Thyroid gland (tissue), 4 donors: ENCODE results near the gene POGZ. TPM values are rescaled to one million over a fixed set of nuclear protein-coding genes. Genes with fewer than 3 reads are reported as not detected.
A peak's percentile ranks its signal among the peaks of the same experiment; 100 is the strongest.

Experiments used
- DNase-seq, 2 donors: peaks; one replicate each; pipeline ENCODE4 v3.0.0-alpha.2; 2019
- H3K27ac ChIP-seq, 3 donors: fragments of 200-600 bp; sonication (generic); 1 replicate in 2 of 3; 2 replicates in 1 of 3; pipeline ENCODE4 v1.5.1; 2016 to 2019; ENCODE audit warnings: mild to moderate bottlenecking in 1 of 3, moderate library complexity in 1 of 3
- H3K27me3 ChIP-seq: fragments of 200-600 bp; sonication (generic); one replicate; pipeline ENCODE4 v1.5.1; 2019
- H3K36me3 ChIP-seq, 2 donors: fragments of 200-600 bp; sonication (generic); one replicate each; pipeline ENCODE4 v1.5.1; 2016 to 2019
- H3K4me1 ChIP-seq, 2 donors: fragments of 200-600 bp; sonication (generic); one replicate each; pipeline ENCODE4 v1.5.1; 2017 to 2019
- H3K4me3 ChIP-seq, 3 donors: fragments of 200-600 bp; sonication (generic); replicated peaks in 1 of 3; 1 replicate in 2 of 3; 2 replicates in 1 of 3; pipeline ENCODE4 v1.5.1; 2016; ENCODE audit warnings: mild to moderate bottlenecking in 1 of 3
- H3K9me3 ChIP-seq: fragments of 200-600 bp; sonication (generic); one replicate; pipeline ENCODE4 v1.5.1; 2017
- CTCF ChIP-seq, 6 experiments: fragments of 200-600 bp in 3 of 6; fragments of 450-650 bp in 3 of 6; sonication (generic) in 3 of 6; IDR thresholded peaks; one replicate each; pipeline ENCODE4 v1.5.1; 2016 to 2019; ENCODE audit warnings: antibody characterized with exemption in 6 of 6, mild to moderate bottlenecking in 2 of 6, inconsistent platforms in 1 of 6, moderate library complexity in 1 of 6
- POLR2A ChIP-seq, 2 donors: fragments of 450-650 bp; IDR thresholded peaks; one replicate each; pipeline ENCODE4 v1.6.1; 2017; ENCODE audit warnings: antibody characterized with exemption in 2 of 2, mild to moderate bottlenecking in 2 of 2, moderate library complexity in 1 of 2
- WGBS, 2 donors: methylation state at CpG; one replicate each; pipeline ENCODE4 v1.1.5; 2017; 5-methylcytosine and 5-hydroxymethylcytosine counted together
- intact Hi-C: fragments of 100-400 bp; cut with DNase I; formaldehyde crosslinking; loops from one replicate; pipeline ENCODE4 v1.15.1; 2023
- total RNA-seq, 4 donors: library from RNA; depleted of rRNA; stranded (reverse); fragments of >200 nt; gene quantifications; one replicate each; pipeline ENCODE4 v1.2.3, GENCODE V29; 2016

POGZ gene
- total RNA-seq, 4 donors from 2014 or later, result 66.0 to 103 (median 88.3) TPM

- TF ChIP-seq POLR2A (IDR thresholded peaks at IDR 0.05) (no peak), CTCF (IDR thresholded peaks at IDR 0.05) (no peak)
- intact Hi-C loops, result no loop called here
- H3K9me3 ChIP-seq, result no peaks in the 10 kb centered on the region
- peak in 1 of 2 donors; percentile 19 for DNase-seq
- WGBS, 2 donors, result 24 to 41% methylated on average over 2 of the region's 2 CpGs
- peaks cover 0 to 12% of the 10 kb centered on the region in 2 donors for H3K4me1 ChIP-seq
- H3K27me3 ChIP-seq, result no peaks in the 10 kb centered on the region
- H3K4me3 ChIP-seq, result no peak overlapping the region
- peak overlapping the region in 1 of 3 donors; percentile 42 for H3K27ac ChIP-seq
- H3K36me3 ChIP-seq, result peaks cover 51 to 67% of the 10 kb centered on the region in 2 donors
These were observed 34.2 kb downstream of the POGZ start for GRCh38 chr1:151425103-151425502.

GRCh38 chr1:151419819-151420218 lies 39.5 kb downstream of the POGZ start:
- 83 to 97% methylated on average over 5 of the region's 5 CpGs for WGBS, 2 donors
- Histone ChIP-seq H3K27me3 (no peaks in the 10 kb centered on the region), H3K27ac (no peak overlapping the region), H3K4me3 (no peak overlapping the region), H3K9me3 (no peaks in the 10 kb centered on the region), H3K36me3 (peaks cover 33 to 56% of the 10 kb centered on the region in 2 donors), H3K4me1 (peaks cover 0 to 1% of the 10 kb centered on the region in 2 donors)
- TF ChIP-seq CTCF (IDR thresholded peaks at IDR 0.05) (no peak), POLR2A (IDR thresholded peaks at IDR 0.05) (no peak)
- intact Hi-C loops, result no loop called here
- no peak for DNase-seq

- 96 to 98% methylated on average over 3 of the region's 3 CpGs for WGBS, 2 donors
- H3K4me1 ChIP-seq, result no peaks in the 10 kb centered on the region
- no peak for DNase-seq
- no peaks in the 10 kb centered on the region for H3K27me3 ChIP-seq
- TF ChIP-seq POLR2A (IDR thresholded peaks at IDR 0.05) (no peak), CTCF (IDR thresholded peaks at IDR 0.05) (no peak)
- H3K27ac ChIP-seq, result no peak overlapping the region
- H3K36me3 ChIP-seq, result peaks cover 26 to 43% of the 10 kb centered on the region in 2 donors
- H3K4me3 ChIP-seq, result no peak overlapping the region
- no peaks in the 10 kb centered on the region for H3K9me3 ChIP-seq
- intact Hi-C loops, result no loop called here
These were observed 41.2 kb downstream of the POGZ start for GRCh38 chr1:151418081-151418480.

GRCh38 chr1:151416231-151416630 lies 43.1 kb downstream of the POGZ start:
- H3K27ac ChIP-seq, result no peak overlapping the region
- no peaks in the 10 kb centered on the region for H3K27me3 ChIP-seq
- TF ChIP-seq POLR2A (IDR thresholded peaks at IDR 0.05) (no peak), CTCF (IDR thresholded peaks at IDR 0.05) (no peak)
- H3K4me1 ChIP-seq, result no peaks in the 10 kb centered on the region
- DNase-seq, result no peak
- intact Hi-C loops, result no loop called here
- H3K4me3 ChIP-seq, result no peak overlapping the region
- WGBS, 2 donors, result 95 to 99% methylated on average over 4 of the region's 4 CpGs
- H3K36me3 ChIP-seq, result peaks cover 19 to 34% of the 10 kb centered on the region in 2 donors
- no peaks in the 10 kb centered on the region for H3K9me3 ChIP-seq

GRCh38 chr1:151411884-151412283 lies 47.4 kb downstream of the POGZ start:
- H3K27me3 ChIP-seq, result no peaks in the 10 kb centered on the region
- DNase-seq, result no peak
- TF ChIP-seq CTCF (IDR thresholded peaks at IDR 0.05) (no peak), POLR2A (IDR thresholded peaks at IDR 0.05) (no peak)
- H3K4me1 ChIP-seq, result no peaks in the 10 kb centered on the region
- H3K9me3 ChIP-seq, result no peaks in the 10 kb centered on the region
- H3K4me3 ChIP-seq, result no peak overlapping the region
- H3K27ac ChIP-seq, result no peak overlapping the region
- H3K36me3 ChIP-seq, result peaks cover 57 to 61% of the 10 kb centered on the region in 2 donors
- intact Hi-C loops, result no loop called here
- 90 to 93% methylated on average over 2 of the region's 2 CpGs for WGBS, 2 donors
